Prostate gland (tissue), 2 donors: ENCODE results near the gene ALKBH5.

ENCODE experiments used
- POLR2A ChIP-seq: fragments of 450-650 bp; IDR thresholded peaks from one replicate; pipeline ENCODE4 v1.6.1; 2016; ENCODE audit warnings: antibody characterized with exemption, mild to moderate bottlenecking
- POLR2AphosphoS5 ChIP-seq: sonication (generic); formaldehyde crosslinking; IDR thresholded peaks from one replicate; pipeline ENCODE4 v1.6.1; 2017; ENCODE audit warnings: antibody characterized with exemption
- TF ChIP-seq, protein P1 (sequence below), 4 experiments: fragments of 200-600 bp in 2 of 4; fragments of 450-650 bp in 2 of 4; sonication (generic) in 2 of 4; IDR thresholded peaks; 1 replicate in 3 of 4; 2 replicates in 1 of 4; pipeline ENCODE4 v1.5.1; 2016 to 2019; ENCODE audit warnings: antibody characterized with exemption in 4 of 4, mild to moderate bottlenecking in 2 of 4, moderate library complexity in 2 of 4

- TF ChIP-seq, protein P1, sequence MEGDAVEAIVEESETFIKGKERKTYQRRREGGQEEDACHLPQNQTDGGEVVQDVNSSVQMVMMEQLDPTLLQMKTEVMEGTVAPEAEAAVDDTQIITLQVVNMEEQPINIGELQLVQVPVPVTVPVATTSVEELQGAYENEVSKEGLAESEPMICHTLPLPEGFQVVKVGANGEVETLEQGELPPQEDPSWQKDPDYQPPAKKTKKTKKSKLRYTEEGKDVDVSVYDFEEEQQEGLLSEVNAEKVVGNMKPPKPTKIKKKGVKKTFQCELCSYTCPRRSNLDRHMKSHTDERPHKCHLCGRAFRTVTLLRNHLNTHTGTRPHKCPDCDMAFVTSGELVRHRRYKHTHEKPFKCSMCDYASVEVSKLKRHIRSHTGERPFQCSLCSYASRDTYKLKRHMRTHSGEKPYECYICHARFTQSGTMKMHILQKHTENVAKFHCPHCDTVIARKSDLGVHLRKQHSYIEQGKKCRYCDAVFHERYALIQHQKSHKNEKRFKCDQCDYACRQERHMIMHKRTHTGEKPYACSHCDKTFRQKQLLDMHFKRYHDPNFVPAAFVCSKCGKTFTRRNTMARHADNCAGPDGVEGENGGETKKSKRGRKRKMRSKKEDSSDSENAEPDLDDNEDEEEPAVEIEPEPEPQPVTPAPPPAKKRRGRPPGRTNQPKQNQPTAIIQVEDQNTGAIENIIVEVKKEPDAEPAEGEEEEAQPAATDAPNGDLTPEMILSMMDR (IDR thresholded peaks at IDR 0.05): no peak
- TF ChIP-seq POLR2A: no peak
- TF ChIP-seq POLR2AphosphoS5: no peak
Measured at GRCh38 chr17:18246109-18246725, 62.6 kb downstream of the ALKBH5 start.
